NCI-H446 treated with DMSO at 0.1 percent for 48 hours (cell line): ENCODE results near the gene PPARA.

Experiments
- DNase-seq: peaks from one replicate; lab custom pipeline; 2025; lab: John Stamatoyannopoulos, UW

Gene PPARA

DNA sequence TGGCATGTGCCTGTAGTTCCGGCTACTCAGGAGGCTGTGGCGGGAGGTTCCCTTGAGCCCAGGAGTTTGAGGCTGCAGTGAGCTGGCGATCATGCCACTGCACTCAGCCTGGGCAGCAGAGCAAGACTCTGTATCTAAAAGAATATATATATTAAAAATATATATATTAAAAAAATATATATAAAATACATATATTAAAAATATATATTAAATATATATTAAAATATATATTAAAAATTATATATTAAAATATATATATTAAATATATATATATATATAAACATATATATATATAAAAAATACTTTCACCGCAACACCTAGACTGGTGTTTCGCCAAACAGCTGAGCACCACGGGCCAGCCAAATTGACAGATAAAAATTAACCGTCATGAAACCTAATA, 126.2 kb downstream of the PPARA start:
- no peak for DNase-seq

DNA sequence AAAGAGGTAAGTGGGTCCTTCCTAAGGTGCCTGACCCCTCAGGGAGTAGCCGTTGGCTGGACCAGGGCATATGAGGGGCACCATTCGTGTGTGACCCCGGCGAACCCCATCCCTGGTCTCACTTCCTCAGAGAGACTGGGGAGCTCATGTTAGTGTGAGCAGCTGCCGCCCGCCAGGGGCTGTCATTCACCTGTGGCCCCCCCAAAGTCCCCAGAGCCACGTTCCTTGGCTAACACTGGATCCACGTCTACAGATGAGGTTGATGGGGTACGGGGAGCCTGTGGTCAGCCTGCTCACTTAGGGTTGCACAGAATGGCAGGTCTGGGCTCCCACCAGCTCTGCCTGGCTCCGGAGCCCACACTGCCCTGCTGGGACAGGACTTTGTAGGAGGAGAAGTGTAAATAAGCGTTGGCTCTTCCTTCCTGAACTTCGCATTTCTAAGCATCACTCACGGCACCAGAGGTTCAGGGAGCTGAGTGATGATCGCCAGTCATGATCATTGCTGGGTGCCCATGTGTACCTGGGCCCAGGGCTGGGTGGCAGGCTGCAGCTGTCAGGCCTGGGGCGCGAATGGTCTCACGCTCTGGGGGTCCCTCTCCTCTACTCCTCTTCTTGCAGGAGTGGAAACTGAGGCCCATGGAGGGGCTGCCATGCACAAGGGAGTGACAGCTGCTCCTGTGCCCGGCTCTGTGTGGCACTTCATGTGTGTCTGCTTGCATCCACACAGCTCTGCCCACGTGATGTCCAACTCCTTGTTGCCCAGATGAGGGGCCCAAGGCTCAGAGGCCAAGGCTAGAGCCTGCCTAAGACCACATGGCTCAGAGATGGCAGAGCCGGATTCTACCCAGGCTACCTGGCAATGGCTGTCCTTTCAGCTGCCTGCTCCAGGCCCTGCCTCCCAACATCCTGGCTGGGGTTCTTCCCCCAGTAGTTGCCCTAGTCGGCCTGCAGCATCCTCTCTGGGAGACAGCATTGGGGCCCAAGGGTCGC, 128.6 kb downstream of the PPARA start:
- DNase-seq: no peak

DNA sequence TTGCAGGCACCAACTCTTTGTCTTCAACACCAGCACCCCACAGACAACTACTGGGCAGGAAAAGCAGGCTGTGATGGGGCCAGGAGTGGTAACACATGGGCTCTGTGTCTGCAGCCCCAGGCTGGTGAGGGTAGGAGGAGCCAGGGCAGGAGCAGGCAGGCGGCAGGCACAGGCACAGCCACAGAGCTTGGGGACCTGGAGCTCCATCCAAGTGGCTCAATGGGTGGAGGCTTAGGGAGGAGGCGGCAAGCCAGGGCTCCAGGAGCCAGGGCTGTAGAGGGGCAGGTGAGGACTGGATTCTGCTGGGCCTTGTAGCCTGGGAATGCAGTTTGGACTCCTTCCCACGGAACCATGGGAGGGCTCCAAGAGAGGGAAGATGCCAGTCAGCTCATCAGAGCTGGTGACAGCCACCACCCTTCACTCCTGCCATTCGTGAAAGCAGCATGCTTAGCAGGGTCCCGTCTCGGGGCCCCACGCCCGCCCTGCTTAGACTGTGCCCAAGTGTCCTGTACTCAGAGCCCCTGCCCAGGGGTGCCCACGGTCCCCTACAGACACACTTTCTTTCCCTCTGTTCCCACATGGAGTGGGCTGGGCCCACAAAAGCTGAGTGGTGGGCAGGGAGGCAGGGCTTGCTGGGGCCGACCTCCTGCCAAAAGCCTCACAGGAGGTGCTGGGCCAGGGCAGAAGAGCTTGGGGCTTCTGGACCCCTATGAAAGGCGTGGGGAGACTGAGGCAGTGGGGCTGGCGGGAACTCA, 129.9 kb downstream of the PPARA start:
- no peak for DNase-seq

DNA sequence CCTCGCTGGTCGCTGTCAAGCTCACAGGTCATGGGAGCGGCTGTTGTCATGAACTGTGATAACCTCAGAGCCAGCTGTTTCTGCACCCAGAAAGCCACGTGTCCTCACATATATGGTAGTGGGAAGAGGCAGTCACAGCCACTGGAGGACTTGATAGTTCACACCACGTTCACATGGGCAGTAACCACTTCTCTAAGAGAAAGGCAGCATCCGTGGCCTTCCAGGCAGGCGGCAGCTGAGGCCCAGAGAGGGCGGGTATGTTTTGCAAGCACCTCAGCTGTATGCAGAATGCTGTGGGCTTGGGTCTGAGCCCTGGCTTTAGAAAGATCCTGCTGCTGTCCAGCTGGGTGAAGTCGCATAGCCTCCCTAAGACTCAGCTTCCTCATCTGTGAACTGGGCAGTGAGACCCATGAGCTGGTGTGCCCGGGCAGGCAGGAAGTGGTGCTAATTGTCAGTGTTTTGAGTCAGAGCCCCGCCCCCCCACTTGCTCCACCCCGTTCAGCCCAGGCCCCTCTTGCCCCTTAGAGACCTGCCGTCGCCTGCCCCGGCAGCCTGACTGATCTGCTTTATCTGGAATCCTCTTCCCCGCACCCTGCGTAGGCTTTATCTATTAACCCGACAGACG, 130.8 kb downstream of the PPARA start:
- DNase-seq: no peak

DNA sequence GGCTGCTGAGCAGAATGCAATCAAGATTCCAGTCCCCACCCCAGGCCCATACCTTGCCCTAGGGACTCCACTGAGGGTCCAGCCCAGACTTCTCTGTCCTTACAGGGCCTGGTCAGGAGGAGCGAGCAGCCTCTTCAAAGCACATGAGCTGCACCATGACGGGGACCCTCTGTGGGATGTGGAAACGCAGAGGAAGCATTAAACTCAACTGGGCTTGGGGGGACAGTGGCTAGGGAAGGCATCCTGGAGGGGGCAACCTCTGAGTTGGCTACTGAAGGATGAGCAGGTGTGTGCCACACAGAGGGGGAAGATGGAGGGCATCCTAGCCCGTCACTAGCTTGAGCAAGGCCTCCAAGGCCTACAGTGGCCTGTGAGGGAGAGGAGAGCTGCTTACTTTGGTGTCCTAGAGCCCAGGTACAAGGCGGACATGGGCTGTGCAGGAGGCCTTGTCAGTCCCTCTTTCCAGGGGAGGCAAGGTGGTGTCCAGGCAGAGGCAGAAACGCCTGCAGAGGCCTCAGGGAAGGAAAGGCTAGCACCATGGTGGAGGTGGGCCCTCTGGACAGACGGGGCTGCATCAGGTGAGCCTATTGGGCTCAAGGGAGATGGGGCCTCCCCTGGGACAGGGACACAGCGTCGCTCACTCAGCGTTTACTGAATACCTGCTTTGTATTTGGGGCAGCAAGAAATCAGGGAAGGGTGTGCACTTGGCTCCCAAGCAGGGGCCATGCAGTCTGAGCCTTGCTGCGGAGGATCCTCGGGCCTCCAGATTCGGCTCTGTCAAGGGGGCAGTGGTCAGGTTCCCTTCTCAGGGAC, 131.7 kb downstream of the PPARA start:
- no peak for DNase-seq

DNA sequence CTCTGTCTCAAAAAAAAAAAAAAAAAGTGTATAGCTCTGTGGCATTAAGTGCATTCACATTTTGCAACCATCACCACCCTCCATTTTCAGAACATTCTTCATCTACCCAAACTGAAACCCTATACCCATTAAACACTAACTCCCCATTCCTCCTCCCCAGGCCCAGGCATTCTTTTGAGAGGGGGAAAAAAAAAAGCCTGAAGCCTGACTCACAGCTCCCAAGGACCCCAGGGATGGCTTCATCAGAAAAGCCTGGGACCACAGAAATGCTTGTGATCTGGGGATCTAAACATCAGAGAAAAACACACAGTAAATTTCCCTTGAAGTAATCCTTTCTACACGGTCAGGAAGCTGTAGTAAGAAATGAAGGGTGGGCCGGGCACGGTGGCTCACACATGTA, 135.7 kb downstream of the PPARA start:
- DNase-seq: no peak

DNA sequence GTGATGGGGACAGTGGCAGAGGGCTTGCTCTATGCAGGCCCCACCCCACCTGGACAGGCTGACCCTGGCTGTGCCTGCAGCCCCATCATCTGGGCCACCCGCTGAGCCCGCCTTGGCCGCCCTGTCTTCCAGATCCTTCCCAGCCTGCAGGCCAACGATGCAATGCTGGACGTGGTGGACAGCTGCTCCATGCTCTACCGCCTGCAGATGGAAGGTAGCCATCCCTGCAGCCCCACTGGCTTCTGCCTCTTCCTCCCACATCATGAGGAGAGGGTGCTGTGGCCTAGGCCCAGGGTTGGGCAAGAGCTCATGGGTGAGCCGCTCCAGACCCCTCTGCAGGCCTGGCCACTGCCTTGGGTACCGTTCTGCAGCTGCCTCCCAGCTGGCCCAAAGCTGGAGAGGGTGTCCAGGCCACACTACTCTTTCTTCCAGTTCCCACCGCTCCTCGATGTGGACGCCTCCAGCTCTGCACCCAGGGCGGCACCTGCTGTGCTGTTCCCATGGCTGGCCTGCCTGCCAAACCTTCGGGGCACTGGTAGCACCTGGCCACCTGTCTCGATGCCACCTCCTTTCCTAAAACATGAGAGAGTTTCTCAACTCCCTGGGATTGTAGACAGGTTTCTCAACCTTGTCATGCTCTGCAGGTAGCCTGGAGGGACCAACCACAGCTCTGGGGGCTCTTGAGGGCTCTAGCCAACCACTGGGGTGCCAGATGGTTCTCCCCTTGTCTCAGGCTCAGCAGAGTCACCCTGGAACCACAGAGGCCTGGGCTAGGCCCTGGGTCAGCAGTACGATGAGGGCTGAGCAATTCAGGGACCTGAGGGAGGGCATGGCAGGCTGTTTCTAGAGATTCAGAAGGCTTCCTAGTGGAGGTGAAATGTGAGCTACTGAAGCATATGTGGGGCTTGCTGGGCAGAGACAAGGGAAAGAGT, 136.9 kb downstream of the PPARA start:
- DNase-seq: no peak

DNA sequence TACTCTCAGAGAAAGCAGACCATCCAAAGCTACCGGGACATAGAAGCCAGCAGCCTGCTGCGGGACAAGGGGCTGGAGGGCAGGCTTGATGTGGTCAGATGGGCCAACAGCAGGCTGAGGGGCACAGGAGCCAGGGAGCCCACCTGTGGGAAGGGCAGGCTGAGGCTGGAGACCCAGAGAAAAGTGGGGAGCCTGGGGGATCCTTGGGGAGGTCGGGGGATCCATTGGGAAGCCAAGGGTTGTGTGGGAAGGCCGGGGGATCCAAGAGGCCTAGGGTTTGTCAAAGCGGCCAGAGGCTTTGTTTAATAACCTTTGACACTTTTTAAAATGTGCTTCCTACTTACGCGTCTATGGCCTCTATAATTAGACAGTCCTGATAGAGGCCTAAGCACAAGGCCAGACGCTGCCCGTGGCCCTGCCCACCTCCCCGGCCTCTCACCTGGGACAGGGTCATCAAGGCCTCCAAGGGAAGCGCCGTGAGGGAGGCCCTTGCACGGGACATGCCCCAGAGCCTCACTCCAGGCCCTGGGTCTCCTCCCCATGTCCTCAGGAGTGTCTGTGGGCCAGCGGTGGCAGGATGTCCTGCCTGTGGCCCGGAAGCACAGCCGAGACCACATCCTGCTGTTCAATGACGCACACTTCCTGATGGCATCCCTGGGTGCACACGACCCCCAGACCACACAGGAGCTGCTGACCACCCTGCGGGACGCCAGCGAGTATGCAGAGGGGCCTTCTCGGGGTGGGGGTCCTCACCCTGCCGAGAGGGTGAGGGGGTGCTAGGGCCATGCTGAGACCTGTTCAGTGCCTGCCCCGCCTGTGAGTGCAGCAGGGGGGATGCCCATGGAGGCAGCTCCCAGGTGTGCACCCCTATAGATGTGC, 137.8 kb downstream of the PPARA start:
- DNase-seq: no peak

DNA sequence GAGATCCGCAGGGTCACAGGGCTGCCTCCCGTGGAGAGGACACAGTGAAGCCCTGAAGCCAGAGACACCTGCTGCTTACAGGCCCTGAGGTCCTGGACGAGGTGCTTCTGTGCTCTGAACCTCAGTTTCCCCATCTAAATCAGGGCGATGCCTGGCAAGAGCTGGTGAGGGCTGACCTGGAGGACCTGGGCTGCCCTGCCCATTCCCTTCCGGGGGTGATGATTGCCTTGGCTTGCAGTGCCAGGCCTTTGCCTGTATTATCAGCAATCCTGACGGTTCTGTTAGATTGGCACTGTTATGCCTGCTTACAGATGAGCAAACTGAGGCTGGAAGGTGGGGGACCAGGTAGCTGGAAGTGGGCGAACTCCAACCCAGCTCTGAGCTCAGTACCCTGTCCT, 138.5 kb downstream of the PPARA start:
- DNase-seq: no peak

DNA sequence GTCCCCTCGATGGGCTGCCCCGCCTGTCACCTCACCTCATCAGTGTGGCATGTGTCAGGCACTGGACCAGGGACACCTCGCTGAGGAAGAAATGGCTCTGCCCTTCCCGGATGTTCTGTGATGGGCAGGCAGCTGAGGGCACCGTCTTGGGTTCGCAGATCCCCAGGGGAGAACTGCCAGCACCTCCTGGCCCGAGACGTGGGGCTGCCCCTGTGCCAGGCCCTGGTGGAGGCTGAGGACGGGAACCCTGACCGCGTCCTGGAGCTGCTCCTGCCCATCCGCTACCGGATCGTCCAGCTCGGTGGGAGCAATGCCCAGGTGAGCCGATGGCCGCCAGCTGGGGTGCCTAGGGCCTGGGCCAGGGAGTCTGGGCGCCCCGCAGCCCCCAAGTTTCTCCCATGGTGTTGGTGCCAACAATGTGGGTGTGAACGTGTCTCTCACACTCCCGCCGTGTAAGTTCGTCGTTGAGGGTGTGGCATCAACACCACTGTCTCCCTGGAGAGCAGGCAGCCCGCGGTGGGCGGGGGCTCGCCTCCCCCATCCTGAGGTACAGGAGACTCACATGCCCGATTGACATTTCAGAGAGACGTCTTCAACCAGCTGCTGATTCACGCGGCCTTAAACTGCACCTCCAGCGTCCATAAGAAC, 139.0 kb downstream of the PPARA start:
- DNase-seq: no peak

DNA sequence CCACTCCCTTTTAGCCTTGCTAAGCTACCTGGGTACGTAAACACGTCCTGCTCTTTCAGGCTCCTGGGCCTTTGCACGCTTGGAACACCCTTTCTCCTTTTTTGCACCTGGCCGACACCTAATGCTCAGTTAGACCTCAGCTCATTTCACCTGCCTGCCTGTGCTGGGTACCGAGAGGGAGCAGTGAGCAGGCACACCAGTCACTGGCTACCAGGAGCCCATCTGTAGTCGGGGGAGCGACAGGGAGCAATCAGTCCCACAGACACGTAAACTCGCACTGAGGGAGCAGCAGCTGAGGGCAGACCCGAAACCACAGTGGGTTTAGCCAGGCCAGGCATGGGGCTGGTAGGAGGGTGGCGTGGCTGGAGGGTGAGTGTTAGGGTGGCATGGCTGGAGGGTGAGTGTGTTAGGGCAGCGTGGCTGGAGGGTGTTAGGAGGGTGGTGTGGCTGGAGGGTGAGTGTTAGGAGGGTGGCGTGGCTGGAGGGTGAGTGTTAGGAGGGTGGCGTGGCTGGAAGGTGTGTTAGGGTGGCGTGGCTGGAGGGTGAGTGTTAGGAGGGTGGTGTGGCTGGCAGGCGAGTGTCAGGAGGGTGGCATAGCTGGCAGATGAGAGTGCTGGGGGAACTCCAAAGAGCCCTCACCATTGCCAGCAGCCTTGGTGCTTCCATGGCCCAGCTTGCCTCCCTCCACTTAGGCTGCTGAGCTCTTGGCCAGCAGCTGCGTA, 140.0 kb downstream of the PPARA start:
- no peak for DNase-seq

DNA sequence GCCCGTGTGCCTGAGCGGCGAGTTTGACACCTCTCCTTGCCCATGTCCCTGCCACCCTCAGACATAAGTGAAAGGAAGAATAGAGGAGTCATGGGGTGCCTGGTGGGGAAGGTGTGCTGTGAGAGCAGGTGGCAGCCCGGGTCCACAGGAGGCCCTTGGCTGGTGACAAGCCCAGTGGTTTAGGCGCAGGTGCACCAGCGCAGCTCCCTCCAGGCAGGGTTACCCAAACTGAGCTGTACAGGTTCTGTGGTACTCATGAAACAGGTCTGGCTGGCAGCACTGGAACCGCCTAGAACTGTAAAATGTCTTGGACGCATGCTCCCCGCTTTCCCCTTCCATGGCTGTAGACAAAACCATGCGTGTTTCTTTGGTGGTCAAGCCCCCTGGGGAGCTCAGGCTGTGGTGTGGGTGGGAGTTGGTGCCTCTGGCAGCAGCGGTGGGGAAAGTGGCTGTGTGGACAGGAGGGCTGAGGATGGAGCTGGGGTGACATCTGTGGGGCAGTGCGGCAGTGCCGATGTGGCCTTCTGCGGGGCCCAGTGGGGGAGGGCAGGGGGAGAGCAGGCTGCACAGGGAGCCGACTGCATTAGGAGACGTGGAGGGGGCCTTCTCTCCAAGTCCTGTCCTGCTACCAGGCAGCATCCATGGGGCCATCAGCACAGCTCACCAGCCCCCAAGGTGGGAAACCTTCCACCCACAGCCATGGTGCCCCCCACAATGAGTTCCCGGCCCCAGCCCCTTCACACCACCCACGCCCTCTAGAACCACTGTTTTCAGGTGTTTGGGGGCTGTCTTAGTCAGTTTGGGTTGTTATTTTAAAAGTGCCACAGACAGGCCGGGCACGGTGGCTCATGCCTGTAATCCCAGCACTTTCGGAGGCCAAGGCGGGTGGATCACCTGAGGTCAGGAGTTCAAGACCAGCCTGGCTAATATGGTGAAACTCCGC, 140.8 kb downstream of the PPARA start:
- no peak for DNase-seq

DNA sequence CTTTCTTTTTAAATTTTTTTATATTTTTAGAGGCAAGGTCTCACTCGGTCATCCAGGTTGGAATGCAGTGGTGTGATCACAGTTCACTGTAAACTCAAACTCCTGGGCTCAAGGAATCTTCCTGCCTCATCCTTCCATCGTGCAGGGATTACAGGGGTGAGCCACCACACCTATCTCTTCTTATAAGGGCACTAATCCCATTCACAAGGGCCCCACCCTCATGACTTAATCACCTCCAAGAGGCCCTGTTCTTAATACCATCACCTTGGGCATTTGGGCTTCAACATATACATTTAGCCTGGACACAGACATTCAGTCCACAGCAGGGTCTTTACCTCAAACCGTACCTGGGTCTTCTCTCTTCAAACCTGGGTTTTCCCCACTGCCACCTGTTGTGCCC, 141.8 kb downstream of the PPARA start:
- no peak for DNase-seq

DNA sequence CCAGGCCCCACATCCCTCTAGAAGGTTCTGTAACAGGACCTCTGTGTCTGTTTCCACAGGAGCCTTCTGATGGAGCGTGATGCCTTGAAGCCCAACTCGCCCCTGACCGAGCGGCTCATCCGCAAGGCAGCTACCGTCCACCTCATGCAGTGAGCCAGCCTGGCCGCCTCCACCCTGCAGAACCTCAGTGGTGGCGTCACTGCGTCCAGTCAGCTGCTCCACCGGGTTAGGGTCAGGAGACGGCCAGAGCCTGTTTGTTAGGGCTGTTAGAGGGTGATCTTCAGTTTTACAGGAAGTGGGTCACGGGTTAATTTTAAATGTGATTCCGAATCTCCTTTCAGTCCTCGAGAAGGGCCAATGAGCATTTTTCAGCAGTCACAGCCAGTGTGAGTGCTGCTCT, 142.4 kb downstream of the PPARA start:
- DNase-seq: no peak
